GM10266 (cell line): ENCODE measurements around the gene IER5.

Experiments used
- DNase-seq: peaks from one replicate; pipeline ENCODE4 v3.0.0; 2012; ENCODE audit errors: extremely low spot score
- TF ChIP-seq, protein P1 (sequence below): IDR thresholded peaks from 2 replicates; pipeline ENCODE4 v1.5.1; 2012; ENCODE audit warnings: mild to moderate bottlenecking, low read depth; ENCODE audit not compliant: control insufficient read depth, insufficient read depth; ENCODE audit errors: missing control alignments

The IER5 gene

GRCh38 chr1:181079920-181080319 is 8.6 kb upstream of the IER5 start:
- no peak for DNase-seq
- TF ChIP-seq, protein P1, sequence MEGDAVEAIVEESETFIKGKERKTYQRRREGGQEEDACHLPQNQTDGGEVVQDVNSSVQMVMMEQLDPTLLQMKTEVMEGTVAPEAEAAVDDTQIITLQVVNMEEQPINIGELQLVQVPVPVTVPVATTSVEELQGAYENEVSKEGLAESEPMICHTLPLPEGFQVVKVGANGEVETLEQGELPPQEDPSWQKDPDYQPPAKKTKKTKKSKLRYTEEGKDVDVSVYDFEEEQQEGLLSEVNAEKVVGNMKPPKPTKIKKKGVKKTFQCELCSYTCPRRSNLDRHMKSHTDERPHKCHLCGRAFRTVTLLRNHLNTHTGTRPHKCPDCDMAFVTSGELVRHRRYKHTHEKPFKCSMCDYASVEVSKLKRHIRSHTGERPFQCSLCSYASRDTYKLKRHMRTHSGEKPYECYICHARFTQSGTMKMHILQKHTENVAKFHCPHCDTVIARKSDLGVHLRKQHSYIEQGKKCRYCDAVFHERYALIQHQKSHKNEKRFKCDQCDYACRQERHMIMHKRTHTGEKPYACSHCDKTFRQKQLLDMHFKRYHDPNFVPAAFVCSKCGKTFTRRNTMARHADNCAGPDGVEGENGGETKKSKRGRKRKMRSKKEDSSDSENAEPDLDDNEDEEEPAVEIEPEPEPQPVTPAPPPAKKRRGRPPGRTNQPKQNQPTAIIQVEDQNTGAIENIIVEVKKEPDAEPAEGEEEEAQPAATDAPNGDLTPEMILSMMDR, result no peak

DNA sequence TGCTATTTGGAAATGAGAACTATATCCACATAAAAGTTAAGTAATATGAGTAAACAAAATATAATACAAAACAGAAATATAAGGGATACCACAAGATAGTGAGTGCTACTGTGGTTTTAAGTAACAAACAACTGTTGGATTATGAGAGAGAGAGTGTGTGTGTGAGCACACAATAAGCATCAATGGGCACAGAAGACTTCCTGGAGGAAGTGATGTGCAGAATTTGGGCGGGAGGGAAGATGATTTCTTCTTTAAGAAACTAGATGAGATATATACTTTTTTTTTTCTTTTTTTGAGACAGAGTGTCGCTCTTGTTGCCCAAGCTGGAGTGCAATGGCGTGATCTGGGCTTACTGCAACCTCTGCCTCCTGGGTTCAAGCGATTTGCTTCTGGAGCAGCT is 7.9 kb upstream of the IER5 start:
- no peak for DNase-seq
- TF ChIP-seq, protein P1, result no peak

- no peak for DNase-seq
Observed at GRCh38 chr1:181081395-181081794, 7.1 kb upstream of the IER5 start.

GRCh38 chr1:181083842-181084605 is 4.5 kb upstream of the IER5 start:
- TF ChIP-seq, protein P1, result peak; percentile 73
- peak; percentile 71 for DNase-seq

More at GRCh38 chr1:181081395-181081794, 7.1 kb upstream of the IER5 start:
- TF ChIP-seq, protein P1, result no peak

- TF ChIP-seq, protein P1, result no peak
- no peak for DNase-seq
Observed at GRCh38 chr1:181084606-181084969, 3.9 kb upstream of the IER5 start.

GRCh38 chr1:181086091-181086490 is 2.4 kb upstream of the IER5 start:
- no peak for DNase-seq
- TF ChIP-seq, protein P1, result no peak

GRCh38 chr1:181086926-181087325 is 1.6 kb upstream of the IER5 start:
- no peak for DNase-seq
- TF ChIP-seq, protein P1, result no peak
